Caco-2 (cell line): Measurements from ENCODE around the gene VPS13D. TPM values are rescaled to one million over a fixed set of nuclear protein-coding genes. Genes with fewer than 3 reads are reported as not detected.

Source experiments
- BruUV-seq: library from RNA; stranded (reverse); fragments of 400-500 nt; replicated peaks from 2 replicates; lab custom pipeline; 2021; lab: Mats Ljungman, UMichigan
- CTCF ChIA-PET: fragments of 300-600 bp; sonication (Branson Sonifier 250); formaldehyde crosslinking; loops from one replicate; lab custom pipeline; 2022; ENCODE audit warnings: antibody characterized with exemption; lab: Charles Lee
- POLR2A ChIA-PET: fragments of 300-600 bp; sonication (Branson Sonifier 250); formaldehyde crosslinking; loops from one replicate; lab custom pipeline; 2022; ENCODE audit warnings: antibody characterized with exemption; lab: Charles Lee
- DNase-seq, 2 experiments: peaks; one replicate each; pipeline versions ENCODE4 v3.0.0 to v3.0.0-alpha.2; 2020 to 2022
- H3K27me3 ChIP-seq: replicated peaks from 2 replicates; pipeline ENCODE4 v1.6.0; 2011; ENCODE audit warnings: low read length; ENCODE audit not compliant: control insufficient read depth, insufficient read depth
- H3K36me3 ChIP-seq: 2 replicates; pipeline ENCODE4 v1.5.1; 2011; ENCODE audit warnings: low read length; ENCODE audit not compliant: control insufficient read depth, insufficient read depth
- H3K4me1 ChIP-seq: fragments of 250-450 bp; sonication (Bioruptor Pico); 2 replicates; pipeline ENCODE4 v1.5.1; 2020; ENCODE audit warnings: mild to moderate bottlenecking
- H3K4me3 ChIP-seq: 2 replicates; pipeline ENCODE4 v1.5.1; 2011; ENCODE audit warnings: low read depth, mild to moderate bottlenecking, control low read depth, low read length
- H3K9me3 ChIP-seq: fragments of 250-450 bp; sonication (Bioruptor Pico); 2 replicates; pipeline ENCODE4 v1.5.1; 2020; ENCODE audit warnings: mild to moderate bottlenecking, moderate library complexity
- H3K27ac Mint-ChIP-seq: one replicate; pipeline ENCODE4 v1.8.0; 2022; ENCODE audit warnings: mixed read lengths; ENCODE audit not compliant: unreplicated experiment
- H3K27me3 Mint-ChIP-seq: one replicate; pipeline ENCODE4 v1.8.0; 2022; ENCODE audit warnings: mixed read lengths; ENCODE audit not compliant: insufficient read depth, unreplicated experiment
- H3K36me3 Mint-ChIP-seq: one replicate; pipeline ENCODE4 v1.8.0; 2022; ENCODE audit warnings: mild to moderate bottlenecking, mixed read lengths; ENCODE audit not compliant: insufficient read depth, unreplicated experiment
- H3K4me1 Mint-ChIP-seq: one replicate; pipeline ENCODE4 v1.8.0; 2022; ENCODE audit warnings: low read depth, mixed read lengths; ENCODE audit not compliant: unreplicated experiment
- H3K4me3 Mint-ChIP-seq: one replicate; pipeline ENCODE4 v1.8.0; 2022; ENCODE audit warnings: mild to moderate bottlenecking, moderate library complexity, mixed read lengths; ENCODE audit not compliant: unreplicated experiment
- H3K9me3 Mint-ChIP-seq: one replicate; pipeline ENCODE4 v1.8.0; 2022; ENCODE audit warnings: mixed read lengths; ENCODE audit not compliant: unreplicated experiment
- CTCF ChIP-seq, 2 experiments: fragments of 200-600 bp in 1 of 2; IDR thresholded peaks; 1 replicate in 1 of 2; 2 replicates in 1 of 2; pipeline versions ENCODE4 v1.5.1 to v1.8.0; 2011 to 2022; ENCODE audit warnings: antibody characterized with exemption in 1 of 2, control low read depth in 1 of 2, inconsistent platforms in 1 of 2, low read depth in 1 of 2, low read length in 1 of 2, mild to moderate bottlenecking in 1 of 2, moderate library complexity in 1 of 2; ENCODE audit not compliant: insufficient read depth in 1 of 2, severe bottlenecking in 1 of 2, unreplicated experiment in 1 of 2
- intact Hi-C: fragments of 100-400 bp; cut with micrococcal nuclease; formaldehyde crosslinking; loops from one replicate; pipeline ENCODE4 v1.10.0; 2022; ENCODE audit not compliant: unreplicated experiment
- total RNA-seq: library from RNA; stranded (reverse); gene quantifications from 2 replicates; pipeline ENCODE4 v1.2.3, GENCODE V29; 2022

VPS13D gene
- total RNA-seq, 1 experiment from 2014 or later, result 25.6 TPM

GRCh38 chr1:12539705-12540579, 310.1 kb downstream of the VPS13D start:
- intact Hi-C loops, result no loop called here
- Mint-ChIP-seq H3K36me3 (no peaks in the 10 kb centered on the region), H3K27ac (no peak overlapping the region), H3K9me3 (peaks cover 24% of the 10 kb centered on the region), H3K4me3 (no peak overlapping the region), H3K27me3 (no peaks in the 10 kb centered on the region), H3K4me1 (no peaks in the 10 kb centered on the region)
- BruUV-seq, result no TSS peak
- no peaks in the 10 kb centered on the region for H3K36me3 ChIP-seq
- no peaks in the 10 kb centered on the region for H3K27me3 ChIP-seq
- DNase-seq, result peak in 1 of 2 experiments; percentile 57
- ChIA-PET POLR2A (no interaction called here), CTCF (no interaction called here)
- H3K9me3 ChIP-seq, result peaks cover 7% of the 10 kb centered on the region; the same call in 1 of the 2 replicates
- H3K4me1 ChIP-seq, result no peaks in the 10 kb centered on the region
- TF ChIP-seq CTCF (IDR thresholded peaks at IDR 0.05; ENCODE audit: insufficient read depth in 1 of 2, low read depth in 1 of 2, low read length in 1 of 2, severe bottlenecking in 1 of 2, unreplicated experiment in 1 of 2), result no peak
- no peak overlapping the region for H3K4me3 ChIP-seq

DNA sequence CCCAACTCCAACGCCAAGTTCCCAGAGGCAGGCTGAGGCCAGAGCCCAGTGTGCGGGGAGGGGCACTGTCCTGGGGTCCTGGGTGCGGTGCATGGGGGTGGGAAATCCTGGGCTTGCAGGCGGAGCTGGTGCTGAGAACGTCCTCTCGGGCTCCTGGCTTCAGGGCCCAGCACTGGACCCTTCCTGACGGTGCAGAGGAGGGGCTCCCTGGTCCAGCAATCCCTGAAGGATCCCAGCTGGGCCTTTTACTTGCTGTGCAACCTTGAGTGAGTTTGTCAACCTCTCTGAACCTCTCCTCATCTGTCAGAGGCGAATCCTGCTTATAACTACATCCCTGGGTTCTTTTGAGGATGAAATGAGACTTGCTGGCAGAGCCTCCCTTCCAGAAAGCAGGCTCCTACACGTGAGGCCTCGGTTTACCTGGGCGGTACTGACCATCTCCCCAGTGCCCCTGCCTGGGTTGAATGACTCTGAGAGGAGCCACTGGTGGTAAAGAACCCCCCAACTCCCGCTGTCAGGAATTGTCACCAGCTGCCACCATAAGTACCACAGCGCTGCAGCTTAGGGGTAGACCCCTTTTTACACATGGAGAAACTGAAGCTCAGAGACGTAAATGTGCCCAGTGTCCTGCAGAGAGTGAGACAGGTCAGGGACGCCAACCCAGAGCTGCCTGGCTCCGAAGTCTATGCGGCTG, 310.9 kb downstream of the VPS13D start:
- H3K4me1 Mint-ChIP-seq, result no peaks in the 10 kb centered on the region
- Histone ChIP-seq H3K4me3 (no peak overlapping the region), H3K36me3 (no peaks in the 10 kb centered on the region), H3K4me1 (no peaks in the 10 kb centered on the region), H3K27me3 (no peaks in the 10 kb centered on the region), H3K9me3 (peaks cover 7% of the 10 kb centered on the region; the same call in 1 of the 2 replicates)
- H3K27ac Mint-ChIP-seq, result no peak overlapping the region
- H3K4me3 Mint-ChIP-seq, result no peak overlapping the region
- peaks cover 16% of the 10 kb centered on the region for H3K9me3 Mint-ChIP-seq
- POLR2A ChIA-PET, result no interaction called here
- DNase-seq, result no peak
- no peak for TF ChIP-seq CTCF (IDR thresholded peaks at IDR 0.05; ENCODE audit: insufficient read depth in 1 of 2, low read depth in 1 of 2, low read length in 1 of 2, severe bottlenecking in 1 of 2, unreplicated experiment in 1 of 2)
- no TSS peak for BruUV-seq
- intact Hi-C loops, result no loop called here
- no peaks in the 10 kb centered on the region for H3K36me3 Mint-ChIP-seq
- CTCF ChIA-PET, result interaction anchor here (0.7 kb wide), 1 partner anchor 16 kb away, joined by 3 read pairs; no protein-coding TSS in a partner anchor
- H3K27me3 Mint-ChIP-seq, result no peaks in the 10 kb centered on the region

- BruUV-seq, result no TSS peak
- Mint-ChIP-seq H3K27ac (no peak overlapping the region), H3K27me3 (no peaks in the 10 kb centered on the region), H3K4me1 (no peaks in the 10 kb centered on the region), H3K9me3 (peaks cover 9% of the 10 kb centered on the region), H3K36me3 (no peaks in the 10 kb centered on the region), H3K4me3 (no peak overlapping the region)
- CTCF ChIA-PET, result interaction anchor here (0.7 kb wide), 1 partner anchor 15 kb away, joined by 3 read pairs; no protein-coding TSS in a partner anchor
- H3K27me3 ChIP-seq, result no peaks in the 10 kb centered on the region
- H3K9me3 ChIP-seq, result no peaks in the 10 kb centered on the region
- intact Hi-C loops, result no loop called here
- H3K4me3 ChIP-seq, result no peak overlapping the region
- H3K36me3 ChIP-seq, result no peaks in the 10 kb centered on the region
- H3K4me1 ChIP-seq, result no peaks in the 10 kb centered on the region
- POLR2A ChIA-PET, result no interaction called here
- no peak for DNase-seq
- TF ChIP-seq CTCF (IDR thresholded peaks at IDR 0.05; ENCODE audit: insufficient read depth in 1 of 2, low read depth in 1 of 2, low read length in 1 of 2, severe bottlenecking in 1 of 2, unreplicated experiment in 1 of 2), result no peak
Measured at GRCh38 chr1:12541274-12542137, 311.7 kb downstream of the VPS13D start.
